HEK293 (cell line): Measurements from ENCODE around the gene SETD7.

Experiments
- CTCF ChIA-PET: fragments of 350-600 bp; formaldehyde crosslinking; extraction: SDS; loops from one replicate; lab custom pipeline; 2021; ENCODE audit warnings: antibody characterized with exemption; lab: Yijun Ruan, JAX
- POLR2A ChIA-PET: fragments of 300-600 bp; formaldehyde crosslinking; extraction: SDS; loops from one replicate; lab custom pipeline; 2020; ENCODE audit warnings: antibody characterized with exemption, inconsistent platforms; lab: Yijun Ruan, JAX
- H3K27ac ChIP-seq: fragments of 200-500 bp; sonication (Bioruptor generic); 2 replicates; pipeline ENCODE4 v1.5.1; 2014; ENCODE audit warnings: low read depth, low read length, control low read depth, inconsistent platforms; ENCODE audit errors: extremely low read depth
- H3K36me3 ChIP-seq, 2 experiments: fragments of 200-500 bp in 1 of 2; sonication (Bioruptor generic) in 1 of 2; 1 replicate in 1 of 2; 2 replicates in 1 of 2; pipeline ENCODE4 v1.5.1; 2014 to 2017; ENCODE audit warnings: inconsistent platforms in 2 of 2, low read length in 2 of 2; ENCODE audit not compliant: control insufficient read depth in 2 of 2, insufficient read depth in 1 of 2
- H3K4me1 ChIP-seq: fragments of 200-500 bp; sonication (Bioruptor generic); 2 replicates; pipeline ENCODE4 v1.5.1; 2014; ENCODE audit warnings: mild to moderate bottlenecking, low read length, inconsistent platforms; ENCODE audit not compliant: control insufficient read depth, insufficient read depth
- H3K4me3 ChIP-seq: 2 replicates; pipeline ENCODE4 v1.5.1; 2011; ENCODE audit warnings: low read depth, mild to moderate bottlenecking, control low read depth, low read length, moderate library complexity
- H3K9me3 ChIP-seq: fragments of 200-500 bp; sonication (Bioruptor generic); 2 replicates; pipeline ENCODE4 v1.5.1; 2014; ENCODE audit warnings: low read depth, low read length, inconsistent platforms; ENCODE audit not compliant: control insufficient read depth, insufficient read depth
- BCL6B ChIP-seq: fragments of 450-650 bp; formaldehyde crosslinking; IDR thresholded peaks from 2 replicates; pipeline ENCODE4 v1.5.1; 2017; ENCODE audit warnings: missing biosample characterization, missing genetic modification characterization
- FEZF1 ChIP-seq: fragments of 450-650 bp; formaldehyde crosslinking; IDR thresholded peaks from 2 replicates; pipeline ENCODE4 v1.5.1; 2016; ENCODE audit warnings: missing biosample characterization, missing genetic modification characterization
- GLIS1 ChIP-seq: fragments of 450-650 bp; formaldehyde crosslinking; IDR thresholded peaks from 2 replicates; pipeline ENCODE4 v1.5.1; 2016; ENCODE audit warnings: missing biosample characterization, missing genetic modification characterization
- PRDM2 ChIP-seq: fragments of 450-650 bp; formaldehyde crosslinking; IDR thresholded peaks from 2 replicates; pipeline ENCODE4 v1.5.1; 2016; ENCODE audit warnings: missing biosample characterization, missing genetic modification characterization, borderline replicate concordance
- SCRT2 ChIP-seq: fragments of 450-650 bp; formaldehyde crosslinking; IDR thresholded peaks from 2 replicates; pipeline ENCODE4 v1.5.1; 2016; ENCODE audit warnings: missing biosample characterization, missing genetic modification characterization
- SP2 ChIP-seq: fragments of 450-650 bp; formaldehyde crosslinking; IDR thresholded peaks from 2 replicates; pipeline ENCODE4 v1.5.1; 2016; ENCODE audit warnings: missing biosample characterization, missing genetic modification characterization
- YY1 ChIP-seq: fragments of 450-650 bp; formaldehyde crosslinking; IDR thresholded peaks from 2 replicates; pipeline ENCODE4 v1.5.1; 2018; ENCODE audit warnings: missing biosample characterization, missing genetic modification characterization
- ZNF114 ChIP-seq: fragments of 450-650 bp; formaldehyde crosslinking; IDR thresholded peaks from 2 replicates; pipeline ENCODE4 v1.5.0; 2017; ENCODE audit warnings: missing biosample characterization, missing genetic modification characterization
- ZNF174 ChIP-seq: fragments of 450-650 bp; formaldehyde crosslinking; IDR thresholded peaks from 2 replicates; pipeline ENCODE4 v1.5.0; 2017; ENCODE audit warnings: missing biosample characterization, mild to moderate bottlenecking, missing genetic modification characterization
- ZNF211 ChIP-seq: fragments of 450-650 bp; formaldehyde crosslinking; IDR thresholded peaks from 2 replicates; pipeline ENCODE4 v1.5.1; 2016; ENCODE audit warnings: low read depth, missing biosample characterization, missing genetic modification characterization
- ZNF239 ChIP-seq: fragments of 450-650 bp; formaldehyde crosslinking; IDR thresholded peaks from 2 replicates; pipeline ENCODE4 v1.5.1; 2016; ENCODE audit warnings: missing biosample characterization, missing genetic modification characterization
- ZNF266 ChIP-seq: fragments of 450-650 bp; formaldehyde crosslinking; IDR thresholded peaks from 2 replicates; pipeline ENCODE4 v1.5.1; 2016; ENCODE audit warnings: missing biosample characterization, missing genetic modification characterization, low read depth
- ZNF426 ChIP-seq: fragments of 450-650 bp; formaldehyde crosslinking; IDR thresholded peaks from 2 replicates; pipeline ENCODE4 v1.5.1; 2017; ENCODE audit warnings: missing biosample characterization, missing genetic modification characterization, mild to moderate bottlenecking, inconsistent platforms, moderate library complexity
- ZNF521 ChIP-seq: fragments of 450-650 bp; formaldehyde crosslinking; IDR thresholded peaks from 2 replicates; pipeline ENCODE4 v1.5.1; 2017; ENCODE audit warnings: missing biosample characterization, mild to moderate bottlenecking, missing genetic modification characterization
- ZNF596 ChIP-seq: fragments of 450-650 bp; IDR thresholded peaks from 2 replicates; pipeline ENCODE4 v1.5.0; 2018; ENCODE audit warnings: missing biosample characterization, mild to moderate bottlenecking, missing genetic modification characterization, moderate library complexity
- ZNF626 ChIP-seq: fragments of 450-650 bp; sonication (Bioruptor Pico); formaldehyde crosslinking; IDR thresholded peaks from 2 replicates; pipeline ENCODE4 v1.5.1; 2018; ENCODE audit warnings: missing biosample characterization, missing genetic modification characterization, inconsistent platforms
- ZNF776 ChIP-seq: fragments of 450-650 bp; formaldehyde crosslinking; IDR thresholded peaks from 2 replicates; pipeline ENCODE4 v1.5.0; 2017; ENCODE audit warnings: missing biosample characterization, missing genetic modification characterization, borderline replicate concordance
- ZSCAN30 ChIP-seq: fragments of 450-650 bp; IDR thresholded peaks from 2 replicates; pipeline ENCODE4 v1.5.1; 2018; ENCODE audit warnings: missing biosample characterization, mild to moderate bottlenecking, missing genetic modification characterization, moderate library complexity
- TF ChIP-seq, protein P1 (sequence below): fragments of 450-650 bp; formaldehyde crosslinking; IDR thresholded peaks from 2 replicates; pipeline ENCODE4 v1.5.1; 2017; ENCODE audit warnings: missing biosample characterization, mild to moderate bottlenecking, missing genetic modification characterization, moderate library complexity
- TF ChIP-seq, protein P2 (sequence below): fragments of 450-650 bp; formaldehyde crosslinking; IDR thresholded peaks from 2 replicates; pipeline ENCODE4; 2016; ENCODE audit warnings: missing biosample characterization, missing genetic modification characterization

SETD7 gene

GRCh38 chr4:139599076-139599475 lies 43.1 kb upstream of the SETD7 start (continued):
- TF ChIP-seq SP2 (tag by site-specific recombination) (no peak), ZNF776 (tag by site-specific recombination) (no peak), ZSCAN30 (tag by site-specific recombination) (no peak), ZNF626 (no peak), ZNF239 (tag by site-specific recombination) (no peak), PRDM2 (no peak)
- TF ChIP-seq, protein P1, sequence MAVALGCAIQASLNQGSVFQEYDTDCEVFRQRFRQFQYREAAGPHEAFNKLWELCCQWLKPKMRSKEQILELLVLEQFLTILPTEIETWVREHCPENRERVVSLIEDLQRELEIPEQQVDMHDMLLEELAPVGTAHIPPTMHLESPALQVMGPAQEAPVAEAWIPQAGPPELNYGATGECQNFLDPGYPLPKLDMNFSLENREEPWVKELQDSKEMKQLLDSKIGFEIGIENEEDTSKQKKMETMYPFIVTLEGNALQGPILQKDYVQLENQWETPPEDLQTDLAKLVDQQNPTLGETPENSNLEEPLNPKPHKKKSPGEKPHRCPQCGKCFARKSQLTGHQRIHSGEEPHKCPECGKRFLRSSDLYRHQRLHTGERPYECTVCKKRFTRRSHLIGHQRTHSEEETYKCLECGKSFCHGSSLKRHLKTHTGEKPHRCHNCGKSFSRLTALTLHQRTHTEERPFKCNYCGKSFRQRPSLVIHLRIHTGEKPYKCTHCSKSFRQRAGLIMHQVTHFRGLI (tag by site-specific recombination), result no peak
- TF ChIP-seq, all 188 proteins: peak for 0

DNA sequence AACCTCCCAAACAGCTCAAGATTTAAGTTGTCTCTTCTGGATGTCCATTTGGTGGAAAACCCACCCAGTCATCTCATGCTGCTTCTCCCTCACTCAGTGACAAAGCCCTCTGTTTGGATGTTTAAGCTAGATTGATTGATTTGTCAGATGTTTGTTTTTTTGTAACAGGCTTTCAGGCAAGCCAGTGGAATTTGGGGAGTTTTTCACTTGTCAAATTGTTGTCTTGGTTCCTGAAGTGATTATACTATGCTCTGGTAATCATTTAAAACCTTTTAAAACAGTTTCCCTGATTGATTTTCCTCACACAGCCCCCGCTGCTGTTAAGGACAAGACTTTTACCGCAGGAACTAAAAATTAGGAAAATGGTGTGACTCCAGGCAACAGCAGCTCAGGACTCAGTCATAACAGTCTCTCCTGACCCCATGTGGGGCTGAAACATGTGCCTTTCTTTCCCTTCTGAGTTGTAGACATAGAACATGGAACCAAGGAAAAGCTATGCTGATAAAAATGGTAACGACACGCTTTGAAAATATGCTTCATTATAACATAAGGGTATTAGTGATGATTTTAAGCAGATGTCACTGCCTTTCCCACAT lies 40.8 kb upstream of the SETD7 start:
- Histone ChIP-seq H3K4me3 (no peak overlapping the region), H3K36me3 (no peaks in the 10 kb centered on the region), H3K9me3 (no peaks in the 10 kb centered on the region), H3K27ac (no peak overlapping the region)
- ChIA-PET CTCF (interaction anchor here (0.6 to 2.0 kb wide), 4 partner anchors 9 to 299 kb away, joined by 4 to 6 read pairs (median 4); no protein-coding TSS in a partner anchor), POLR2A (interaction anchor here (0.6 to 1.1 kb wide), 2 partner anchors 40 to 264 kb away, joined by 3 to 6 read pairs; partner anchors contain the start of gene SETD7)
- TF ChIP-seq SCRT2 (tag by site-specific recombination), result no peak
- TF ChIP-seq BCL6B (tag by site-specific recombination), result no peak
- TF ChIP-seq ZNF426 (tag by site-specific recombination), result no peak
- TF ChIP-seq ZNF596 (tag by site-specific recombination), result no peak
- TF ChIP-seq FEZF1 (tag by site-specific recombination), result no peak
- TF ChIP-seq, protein P2, sequence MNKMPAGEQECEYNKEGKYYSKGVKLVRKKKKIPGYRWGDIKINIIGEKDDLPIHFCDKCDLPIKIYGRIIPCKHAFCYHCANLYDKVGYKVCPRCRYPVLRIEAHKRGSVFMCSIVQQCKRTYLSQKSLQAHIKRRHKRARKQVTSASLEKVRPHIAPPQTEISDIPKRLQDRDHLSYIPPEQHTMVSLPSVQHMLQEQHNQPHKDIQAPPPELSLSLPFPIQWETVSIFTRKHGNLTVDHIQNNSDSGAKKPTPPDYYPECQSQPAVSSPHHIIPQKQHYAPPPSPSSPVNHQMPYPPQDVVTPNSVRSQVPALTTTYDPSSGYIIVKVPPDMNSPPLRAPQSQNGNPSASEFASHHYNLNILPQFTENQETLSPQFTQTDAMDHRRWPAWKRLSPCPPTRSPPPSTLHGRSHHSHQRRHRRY (tag by site-specific recombination), result no peak
- TF ChIP-seq YY1 (tag by site-specific recombination), result no peak
- no peak for TF ChIP-seq ZNF211 (tag by site-specific recombination)
- no peak for TF ChIP-seq GLIS1
- TF ChIP-seq ZNF266 (tag by site-specific recombination), result no peak
- TF ChIP-seq ZNF114 (tag by site-specific recombination), result no peak
- TF ChIP-seq ZNF521, result no peak
- no peak for TF ChIP-seq ZNF174 (tag by site-specific recombination)
- TF ChIP-seq, all 188 proteins: peak for 0
- H3K4me1 ChIP-seq, result no peaks in the 10 kb centered on the region
